OCI-LY1 (cell line): ENCODE data around the gene DLX1.

Source experiments
- H2AFZ ChIP-seq: fragments of 200-600 bp; sonication (generic), shearing (Covaris generic); 2 replicates; pipeline ENCODE4 v1.6.0; 2014; ENCODE audit warnings: antibody characterized with exemption, mild to moderate bottlenecking, low read length
- H3F3A ChIP-seq: fragments of 200-600 bp; sonication (generic), shearing (Covaris generic); 2 replicates; pipeline ENCODE4 v1.6.0; 2014; ENCODE audit warnings: mild to moderate bottlenecking, antibody characterized with exemption, low read length, moderate library complexity; ENCODE audit not compliant: insufficient read depth
- H3K27ac ChIP-seq: fragments of 200-600 bp; sonication (generic); 2 replicates; pipeline ENCODE4 v1.5.1; 2014; ENCODE audit warnings: low read length, mixed run types, mild to moderate bottlenecking, low read depth; ENCODE audit not compliant: poor library complexity, severe bottlenecking
- H3K27me3 ChIP-seq: fragments of 200-600 bp; sonication (generic); 2 replicates; pipeline ENCODE4 v1.6.0; 2014; ENCODE audit warnings: antibody characterized with exemption, mild to moderate bottlenecking, low read length, moderate library complexity; ENCODE audit not compliant: insufficient read depth
- H3K36me3 ChIP-seq: fragments of 200-600 bp; sonication (generic); 2 replicates; pipeline ENCODE4 v1.6.1; 2014; ENCODE audit warnings: mild to moderate bottlenecking, antibody characterized with exemption, low read length, moderate library complexity, mixed read lengths; ENCODE audit not compliant: insufficient read depth
- H3K4me1 ChIP-seq: fragments of 200-600 bp; sonication (generic); 2 replicates; pipeline ENCODE4 v1.5.1; 2014; ENCODE audit warnings: mild to moderate bottlenecking, low read length, moderate library complexity; ENCODE audit not compliant: insufficient read depth, severe bottlenecking
- H3K4me2 ChIP-seq: fragments of 200-600 bp; sonication (generic), shearing (Covaris generic); 2 replicates; pipeline ENCODE4 v1.6.1; 2014; ENCODE audit warnings: low read length
- H3K4me3 ChIP-seq: fragments of 200-600 bp; sonication (generic); 2 replicates; pipeline ENCODE4 v1.5.1; 2014; ENCODE audit warnings: low read length, low read depth, mild to moderate bottlenecking, mixed read lengths; ENCODE audit not compliant: poor library complexity, severe bottlenecking
- H3K79me2 ChIP-seq: fragments of 200-600 bp; shearing (Covaris generic); 2 replicates; pipeline ENCODE4 v1.6.1; 2016; ENCODE audit warnings: mixed run types, low read length, mixed read lengths; ENCODE audit not compliant: insufficient read depth
- H3K9ac ChIP-seq: fragments of 200-600 bp; sonication (generic), shearing (Covaris generic); 2 replicates; pipeline ENCODE4 v1.6.1; 2014; ENCODE audit warnings: mild to moderate bottlenecking, low read length, mixed read lengths
- H3K9me2 ChIP-seq: fragments of 200-600 bp; sonication (generic), shearing (Covaris generic); 2 replicates; pipeline ENCODE4 v1.6.1; 2014; ENCODE audit warnings: low read depth, mild to moderate bottlenecking, low read length, mixed read lengths
- H3K9me3 ChIP-seq: fragments of 200-600 bp; shearing (Covaris generic); 2 replicates; pipeline ENCODE4 v1.6.1; 2014; ENCODE audit warnings: low read length, mixed read lengths
- H4K20me1 ChIP-seq: fragments of 200-600 bp; sonication (generic), shearing (Covaris generic); 2 replicates; pipeline ENCODE4 v1.6.0; 2016; ENCODE audit warnings: mild to moderate bottlenecking, low read length; ENCODE audit not compliant: insufficient read depth
- EZH2 ChIP-seq: fragments of 200-600 bp; sonication (generic), shearing (Covaris generic); IDR thresholded peaks from 2 replicates; pipeline ENCODE4 v1.8.0; 2017; ENCODE audit warnings: borderline replicate concordance, mixed run types, mild to moderate bottlenecking, antibody characterized with exemption, low read length, moderate library complexity, mixed read lengths
- TF ChIP-seq, protein P1 (sequence below): fragments of 200-600 bp; sonication (generic), shearing (Covaris generic); IDR thresholded peaks from 2 replicates; pipeline ENCODE4 v1.5.1; 2017; ENCODE audit warnings: mild to moderate bottlenecking, antibody characterized with exemption, low read length, moderate library complexity, mixed read lengths

Gene DLX1

DNA sequence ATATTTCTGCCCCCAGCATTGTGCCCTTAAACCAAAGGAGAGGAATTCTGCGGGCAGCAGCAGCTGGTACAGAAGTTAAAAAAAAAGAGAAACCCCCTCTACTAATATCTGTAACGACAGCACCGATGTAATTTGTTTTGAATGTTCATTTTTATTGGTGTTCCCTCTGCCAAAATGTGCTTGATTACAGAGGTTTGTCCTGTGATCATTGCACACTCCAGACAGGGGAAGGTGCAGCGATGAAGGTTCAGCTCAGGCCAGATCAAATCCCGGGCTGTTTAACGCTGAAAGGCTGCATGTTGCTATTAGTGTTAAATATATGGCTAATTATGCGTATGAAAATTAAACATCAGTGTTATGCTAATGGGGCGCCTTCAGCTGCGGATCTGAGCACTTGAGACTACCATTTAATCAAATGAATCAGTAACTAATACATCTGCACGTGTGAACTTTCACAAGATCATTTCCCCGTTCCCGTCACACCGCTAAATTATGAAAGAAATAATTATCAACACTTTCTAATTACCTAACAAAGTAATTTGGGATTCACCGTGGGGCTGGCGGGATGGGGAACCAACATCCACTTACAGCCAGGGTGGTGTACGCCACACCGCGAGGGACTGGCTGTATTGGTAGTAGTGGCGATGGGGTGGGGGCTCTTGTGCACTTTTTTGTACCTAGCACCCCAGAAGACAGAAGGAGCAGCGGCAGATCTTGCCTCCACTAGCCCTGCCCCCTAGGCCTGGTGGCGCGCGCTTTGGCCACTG is 1.5 kb upstream of the DLX1 start:
- Histone ChIP-seq H3K4me1 (peaks cover 9% of the 10 kb centered on the region), H3K27me3 (no peaks in the 10 kb centered on the region)

DNA sequence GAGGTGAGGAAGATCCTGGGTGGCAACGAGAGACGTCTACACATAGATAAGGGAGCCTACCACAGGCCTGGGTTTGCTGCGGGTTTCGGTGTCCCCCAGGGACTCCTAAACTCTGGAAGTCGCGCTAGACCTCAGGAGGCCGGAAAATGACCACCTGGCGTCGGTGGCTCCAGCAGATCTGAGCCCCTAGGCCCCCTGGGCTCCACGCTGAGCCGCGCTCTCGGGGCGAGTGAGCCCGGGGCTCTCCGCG is 987 bp upstream of the DLX1 start:
- Histone ChIP-seq H3K36me3 (no peaks in the 10 kb centered on the region), H3K9me2 (no peaks in the 10 kb centered on the region), H4K20me1 (no peaks in the 10 kb centered on the region), H3K27me3 (no peaks in the 10 kb centered on the region), H3K9ac (no peak overlapping the region; the same call in 1 of the 2 replicates), H3K9me3 (no peaks in the 10 kb centered on the region), H3K4me3 (peak overlapping the region; percentile 63), H3K27ac (no peak overlapping the region), H3K79me2 (no peaks in the 10 kb centered on the region), H2AFZ (no peak overlapping the region), H3K4me2 (peak overlapping the region; percentile 74), H3K4me1 (peaks cover 9% of the 10 kb centered on the region), H3F3A (no peaks in the 10 kb centered on the region)
- TF ChIP-seq, protein P1, sequence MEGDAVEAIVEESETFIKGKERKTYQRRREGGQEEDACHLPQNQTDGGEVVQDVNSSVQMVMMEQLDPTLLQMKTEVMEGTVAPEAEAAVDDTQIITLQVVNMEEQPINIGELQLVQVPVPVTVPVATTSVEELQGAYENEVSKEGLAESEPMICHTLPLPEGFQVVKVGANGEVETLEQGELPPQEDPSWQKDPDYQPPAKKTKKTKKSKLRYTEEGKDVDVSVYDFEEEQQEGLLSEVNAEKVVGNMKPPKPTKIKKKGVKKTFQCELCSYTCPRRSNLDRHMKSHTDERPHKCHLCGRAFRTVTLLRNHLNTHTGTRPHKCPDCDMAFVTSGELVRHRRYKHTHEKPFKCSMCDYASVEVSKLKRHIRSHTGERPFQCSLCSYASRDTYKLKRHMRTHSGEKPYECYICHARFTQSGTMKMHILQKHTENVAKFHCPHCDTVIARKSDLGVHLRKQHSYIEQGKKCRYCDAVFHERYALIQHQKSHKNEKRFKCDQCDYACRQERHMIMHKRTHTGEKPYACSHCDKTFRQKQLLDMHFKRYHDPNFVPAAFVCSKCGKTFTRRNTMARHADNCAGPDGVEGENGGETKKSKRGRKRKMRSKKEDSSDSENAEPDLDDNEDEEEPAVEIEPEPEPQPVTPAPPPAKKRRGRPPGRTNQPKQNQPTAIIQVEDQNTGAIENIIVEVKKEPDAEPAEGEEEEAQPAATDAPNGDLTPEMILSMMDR = no peak
- no peak for TF ChIP-seq EZH2

More for the DNA sequence above, 1.5 kb upstream of the DLX1 start:
- no peaks in the 10 kb centered on the region for H3F3A ChIP-seq
- no peak overlapping the region for H3K4me3 ChIP-seq
- TF ChIP-seq EZH2 = no peak
- TF ChIP-seq, protein P1 = no peak
- peak overlapping the region; percentile 74 for H3K4me2 ChIP-seq
- no peaks in the 10 kb centered on the region for H3K9me3 ChIP-seq
- H2AFZ ChIP-seq = no peak overlapping the region
- H3K9ac ChIP-seq = no peak overlapping the region
- no peaks in the 10 kb centered on the region for H3K9me2 ChIP-seq
- no peaks in the 10 kb centered on the region for H3K79me2 ChIP-seq
- no peaks in the 10 kb centered on the region for H4K20me1 ChIP-seq
- no peaks in the 10 kb centered on the region for H3K36me3 ChIP-seq
- H3K27ac ChIP-seq = no peak overlapping the region

- no peak overlapping the region for H2AFZ ChIP-seq
- no peaks in the 10 kb centered on the region for H3K9me2 ChIP-seq
- no peaks in the 10 kb centered on the region for H4K20me1 ChIP-seq
- H3K9me3 ChIP-seq = no peaks in the 10 kb centered on the region
- H3K4me3 ChIP-seq = peak overlapping the region; percentile 63
- TF ChIP-seq, protein P1 = no peak
- no peak for TF ChIP-seq EZH2
- no peaks in the 10 kb centered on the region for H3K36me3 ChIP-seq
- no peaks in the 10 kb centered on the region for H3K79me2 ChIP-seq
- H3K9ac ChIP-seq = peak overlapping the region; percentile 19; the same call in 1 of the 2 replicates
- no peaks in the 10 kb centered on the region for H3F3A ChIP-seq
- peaks cover 9% of the 10 kb centered on the region for H3K4me1 ChIP-seq
- no peaks in the 10 kb centered on the region for H3K27me3 ChIP-seq
- H3K4me2 ChIP-seq = peak overlapping the region; percentile 74
- H3K27ac ChIP-seq = no peak overlapping the region
Measured at GRCh38 chr2:172084645-172085459, 455 bp upstream of the DLX1 start.
